Mesenteric fat pad (tissue), 1 donor: ENCODE measurements around the gene ZNF502. TPM values are rescaled to one million over a fixed set of nuclear protein-coding genes. Genes with fewer than 3 reads are reported as not detected.
A peak's percentile ranks its signal among the peaks of the same experiment; 100 is the strongest.
"Not testable (repeated sequence)": the region's sequence is repeated elsewhere in the genome, so short reads cannot be mapped to it uniquely, and the experiment has no call there.

Experiments used
- DNase-seq: peaks from one replicate; pipeline ENCODE4 v3.0.0-alpha.2; 2020; ENCODE audit warnings: low spot score
- long read RNA-seq: library from polyadenylated mRNA; unstranded; transcript quantifications from one replicate; pipeline ENCODE4 v2.0.0, GENCODE V29; 2020
- total RNA-seq: library from RNA; stranded (reverse); fragmentation: NEBNext Ultra II Directional; extraction: Animal tissue kit (Norgen Biotek cat#: 25700); gene quantifications from one replicate; pipeline ENCODE4 v1.2.1, GENCODE V29; 2021
- donor health status: DM: yes; HTN: yes; CAD: no.

ZNF502 gene
- 4.3 TPM for total RNA-seq
- long read RNA-seq, transcript ZNF502-203 (3 exons, 2,314 nt), result major isoform, 9 of 23 reads
- long read RNA-seq, partial matches to known transcripts, result 2 of 23 reads
- long read RNA-seq, other reads (novel, unspliced or antisense), result 10 of 23 reads

DNA sequence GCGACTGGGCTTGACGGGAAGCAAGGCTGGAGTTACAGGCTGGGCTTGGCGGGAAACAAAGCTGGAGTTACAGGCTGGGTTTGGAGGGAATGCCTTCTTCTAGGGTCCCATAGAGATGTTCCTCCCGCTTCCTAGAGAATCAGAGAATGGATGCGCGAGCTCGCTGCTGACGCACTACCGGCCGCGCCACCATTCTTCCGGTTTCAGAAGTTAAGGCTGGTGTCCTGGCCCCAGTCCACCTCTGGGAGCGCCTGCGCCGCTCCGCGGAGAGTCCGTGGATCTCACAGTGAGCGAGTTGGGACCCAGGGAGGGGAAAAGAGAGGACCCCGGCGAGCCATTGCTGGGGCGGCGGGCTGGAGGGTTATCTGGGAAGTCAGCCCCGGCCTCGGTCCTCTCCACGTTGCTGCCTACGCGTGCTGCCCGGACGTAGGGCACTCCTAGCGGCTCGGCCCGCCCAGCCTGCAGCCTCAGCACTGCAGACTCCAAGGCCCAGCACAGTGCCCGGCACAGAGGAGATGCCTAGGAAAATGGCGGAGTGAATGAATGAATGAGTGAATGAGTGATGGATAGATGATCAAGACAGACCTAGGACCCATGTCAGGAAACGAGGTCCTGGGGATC lies at the start of gene ZNF502:
Gene ZNF502, plus strand, starts transcription at position 206 of the 621 bp plus-strand sequence. CDS start 7,602 bp downstream, outside the sequence.
- peak; percentile 94 for DNase-seq

GRCh38 chr3:44665173-44665572 lies 47.3 kb upstream of the ZNF502 start:
- no peak for DNase-seq

DNA sequence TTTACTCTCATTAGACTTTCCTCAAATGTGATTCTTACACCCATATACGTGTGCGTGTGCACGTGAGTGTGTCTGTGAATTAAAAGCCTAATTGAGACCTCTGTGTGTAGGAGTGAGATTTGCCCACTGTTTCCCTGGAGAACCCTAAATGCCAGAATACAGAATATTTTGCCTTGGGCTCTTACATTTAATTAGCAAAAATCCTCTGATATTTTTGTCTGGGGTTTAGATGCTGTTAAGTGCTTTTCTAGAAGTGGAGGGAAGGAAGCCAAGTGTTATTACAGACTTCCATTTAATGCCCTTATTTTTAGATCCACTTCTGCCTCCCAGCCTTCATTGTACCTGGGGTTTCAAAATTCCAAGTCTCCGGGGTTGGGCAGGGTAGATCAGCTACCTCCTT lies 46.1 kb upstream of the ZNF502 start:
- DNase-seq, result no peak

DNA sequence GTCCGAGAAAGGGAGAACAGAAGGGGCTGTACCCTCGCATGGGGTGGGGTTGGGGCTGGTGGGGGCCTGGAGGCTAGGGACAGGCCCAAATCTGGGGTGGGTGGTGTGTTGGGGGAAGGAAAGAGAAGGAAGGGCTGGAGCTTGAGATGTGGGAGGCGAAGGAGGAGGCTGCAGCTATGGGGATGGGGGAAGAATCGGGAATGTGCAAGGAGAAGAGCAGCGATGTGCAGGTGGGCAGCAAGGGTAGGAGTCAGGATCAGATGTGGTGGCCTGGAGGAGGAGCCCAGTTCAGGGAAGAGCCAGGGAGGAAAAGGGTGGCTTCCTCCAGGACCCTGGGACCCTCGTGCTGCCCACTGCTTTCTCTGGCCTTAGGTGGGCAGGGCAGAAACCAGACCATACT lies 42.7 kb upstream of the ZNF502 start:
- DNase-seq, result no peak

- not testable (repeated sequence) for DNase-seq
These were observed 39.0 kb upstream of the ZNF502 start for GRCh38 chr3:44673466-44673865.

- DNase-seq, result no peak
These were observed 38.2 kb upstream of the ZNF502 start for GRCh38 chr3:44674211-44674610.

DNA sequence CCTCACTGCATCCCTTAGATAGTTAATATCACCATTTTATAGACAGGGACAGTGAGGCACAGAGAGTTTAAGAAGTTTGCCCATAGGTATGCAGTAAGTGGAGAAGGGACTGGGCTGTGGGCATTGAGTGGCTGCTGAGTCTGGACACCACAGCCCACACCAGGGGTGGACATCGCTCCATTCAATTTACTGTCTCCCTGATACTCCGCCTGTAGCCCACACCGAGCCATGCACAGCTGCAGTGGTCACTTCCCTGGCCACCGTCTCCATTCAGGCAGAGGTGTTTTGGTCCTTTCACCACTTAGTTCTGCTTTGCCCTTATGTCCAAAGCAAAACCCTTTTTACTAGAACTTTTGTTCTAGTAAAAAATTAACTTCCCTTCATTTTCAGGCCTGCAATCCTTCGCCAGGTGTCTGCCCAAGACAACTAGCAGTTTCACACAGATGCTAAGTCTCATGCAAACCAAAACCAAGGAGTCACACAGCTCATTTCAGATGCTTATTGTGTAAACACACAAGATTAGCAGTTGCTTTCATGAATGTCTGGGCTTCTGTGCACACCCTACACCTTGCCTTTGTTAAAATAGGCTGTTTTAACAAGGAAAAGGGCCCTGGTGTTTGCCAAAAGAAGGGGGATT lies 33.9 kb upstream of the ZNF502 start:
- DNase-seq, result no peak

DNA sequence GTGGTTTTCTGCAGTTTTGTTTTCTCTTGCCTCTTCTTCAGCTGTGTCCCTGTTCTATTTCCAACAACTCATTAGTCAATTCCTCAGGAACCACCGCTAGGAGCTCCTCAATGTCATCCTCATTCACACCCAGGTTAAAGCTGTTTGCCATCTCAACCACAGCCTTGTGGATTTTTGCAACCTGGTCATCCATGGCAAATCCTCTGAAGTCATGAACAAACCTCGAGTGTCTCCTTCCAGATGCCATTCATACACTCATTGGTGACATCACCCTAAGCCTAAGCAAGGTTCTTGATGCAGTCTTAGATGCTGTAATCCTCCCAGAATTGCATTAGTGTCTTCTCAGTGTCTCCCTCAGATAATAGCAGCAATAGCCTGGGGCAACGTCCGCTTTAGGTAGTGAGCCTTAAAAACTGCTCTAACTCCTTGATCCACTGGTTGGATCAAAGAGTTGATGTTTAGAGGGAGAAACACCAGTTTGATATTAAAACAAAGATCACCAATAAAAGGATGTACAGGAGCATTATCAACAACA lies 31.5 kb upstream of the ZNF502 start:
- DNase-seq, result no peak

DNA sequence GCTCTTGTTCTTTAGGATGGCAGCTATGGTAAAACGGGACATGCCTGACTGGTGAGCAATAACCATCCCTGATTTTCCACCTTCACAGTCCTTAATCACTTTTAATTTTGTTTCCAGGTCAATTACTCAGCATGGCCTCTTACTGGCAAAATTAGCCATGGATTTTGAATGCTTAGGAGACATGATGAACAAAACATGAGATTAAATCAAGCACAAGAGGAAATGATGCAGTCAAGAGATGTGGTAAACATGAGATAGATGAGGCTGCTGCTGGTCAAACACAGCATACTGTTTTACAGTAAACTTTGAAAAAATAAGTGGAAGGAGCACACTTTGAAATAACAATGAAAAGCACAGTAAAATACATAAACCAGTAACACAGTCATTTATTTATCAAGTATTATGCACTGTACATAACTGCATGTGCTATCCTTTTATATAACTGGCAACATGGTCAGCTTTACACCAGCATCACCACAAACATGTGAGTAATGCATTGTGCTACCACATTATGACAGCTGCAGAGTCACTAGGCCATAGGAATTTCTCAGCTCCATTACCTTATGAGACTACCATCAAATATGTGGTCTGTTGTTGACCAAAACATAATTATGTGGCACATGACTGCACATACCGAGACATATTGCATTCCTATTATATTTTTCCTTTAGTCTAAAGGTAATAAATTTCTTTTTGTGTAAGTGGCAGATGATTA lies 30.1 kb upstream of the ZNF502 start:
- no peak for DNase-seq

DNA sequence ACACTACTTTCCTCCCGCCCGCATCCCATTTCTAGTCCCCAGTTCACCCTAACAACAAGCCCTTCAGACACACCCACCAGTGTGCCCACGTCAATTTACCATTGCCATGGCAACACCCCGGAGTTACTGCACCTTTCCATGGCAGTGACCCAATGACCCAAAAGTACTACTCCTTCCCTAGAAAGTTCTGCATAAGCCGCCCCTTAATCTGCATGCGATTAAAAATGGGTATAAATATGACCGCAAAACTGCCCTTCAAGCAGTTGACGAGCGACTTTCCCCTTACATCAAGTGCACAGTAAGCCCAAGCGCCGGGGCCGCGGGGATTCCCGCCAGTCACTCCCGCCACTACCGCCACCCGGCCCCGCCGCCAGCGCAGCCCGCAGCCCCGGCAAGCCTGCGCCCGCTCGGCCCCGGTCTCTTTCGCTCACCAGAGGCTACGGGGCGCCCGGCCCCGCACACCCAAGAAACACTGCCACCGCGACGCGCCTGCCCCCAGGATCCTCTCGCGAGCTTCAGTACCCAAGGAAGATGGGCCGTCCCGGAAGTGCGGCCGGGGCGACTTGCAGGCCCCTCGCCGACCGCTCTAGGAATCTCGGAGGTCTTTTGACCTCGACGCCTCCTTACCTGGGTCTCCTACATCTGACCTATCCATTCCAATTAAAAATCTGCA lies 27.2 kb upstream of the ZNF502 start:
- no peak for DNase-seq

DNA sequence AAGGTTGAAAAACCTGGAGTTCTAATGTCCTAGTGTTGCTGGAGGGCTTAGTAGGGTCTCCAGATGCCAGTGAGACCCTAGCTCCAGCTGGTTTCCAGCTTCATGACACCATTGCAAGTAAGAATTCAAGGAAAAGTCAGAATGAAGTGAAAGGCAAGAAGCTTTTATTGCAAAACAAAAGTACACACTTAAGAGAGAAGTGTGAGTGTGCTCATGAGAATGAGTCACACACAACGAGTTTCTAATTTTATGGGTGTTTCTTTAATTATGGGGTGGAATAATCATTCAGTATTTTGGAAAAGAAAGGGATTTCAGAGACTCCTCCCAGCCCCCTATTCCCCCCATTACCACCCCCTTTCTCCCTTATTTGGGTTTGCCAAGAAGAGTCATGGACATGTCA lies 24.6 kb upstream of the ZNF502 start:
- no peak for DNase-seq

GRCh38 chr3:44721231-44722102 lies 9.0 kb downstream of the ZNF502 start:
- DNase-seq, result no peak

GRCh38 chr3:44722103-44722401 lies 9.6 kb downstream of the ZNF502 start:
- DNase-seq, result no peak

- DNase-seq, result peak; percentile 96
These were observed 17.0 kb downstream of the ZNF502 start, which contains the start of gene ZNF501 for GRCh38 chr3:44729384-44729910. Gene ZNF501 (plus strand): TSS chr3:44729635. CDS start chr3:44734422, 4,787 bp downstream.

DNA sequence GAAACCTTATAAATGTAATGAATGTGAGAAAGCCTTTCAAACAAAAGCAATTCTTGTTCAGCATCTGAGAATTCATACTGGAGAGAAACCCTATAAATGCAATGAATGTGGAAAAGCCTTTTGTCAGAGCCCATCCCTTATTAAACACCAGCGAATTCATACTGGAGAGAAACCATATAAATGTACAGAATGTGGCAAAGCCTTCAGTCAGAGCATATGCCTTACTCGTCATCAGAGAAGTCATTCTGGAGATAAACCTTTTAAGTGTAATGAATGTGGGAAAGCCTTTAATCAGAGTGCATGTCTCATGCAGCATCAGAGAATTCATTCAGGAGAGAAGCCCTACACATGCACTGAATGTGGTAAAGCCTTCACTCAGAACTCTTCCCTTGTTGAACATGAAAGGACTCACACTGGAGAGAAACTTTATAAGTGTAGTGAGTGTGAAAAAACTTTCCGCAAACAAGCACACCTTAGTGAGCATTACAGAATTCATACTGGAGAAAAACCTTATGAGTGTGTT lies 22.2 kb downstream of the ZNF502 start:
- DNase-seq, result no peak

DNA sequence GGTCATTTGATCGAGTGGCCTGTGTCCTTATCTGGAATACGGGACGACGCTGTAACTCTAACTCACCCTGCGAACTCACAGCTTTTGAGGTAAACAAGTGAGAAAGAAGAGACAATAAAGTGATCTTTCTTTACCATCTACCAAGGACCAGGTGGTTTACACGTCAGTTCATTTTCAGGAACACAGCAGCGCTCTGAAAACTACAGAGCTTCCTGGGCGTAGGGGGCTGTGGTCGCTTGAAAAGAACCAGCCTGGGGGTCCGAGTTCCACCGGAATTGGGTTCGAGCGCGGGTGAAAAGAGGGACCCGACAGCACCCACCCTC lies 48.6 kb downstream of the ZNF502 start:
- DNase-seq, result no peak

- peak; percentile 98 for DNase-seq
These were observed 49.1 kb downstream of the ZNF502 start, which contains the start of the genes KIAA1143 and KIF15 for GRCh38 chr3:44761424-44762169. Gene KIAA1143 (minus strand): TSS chr3:44761619. CDS start chr3:44761602, 17 bp downstream. Gene KIF15 (plus strand): TSS chr3:44761794. CDS start chr3:44761866, 72 bp downstream.

- no peak for DNase-seq
These were observed 49.8 kb downstream of the ZNF502 start for GRCh38 chr3:44762170-44762677.

GRCh38 chr3:44762690-44763089 lies 50.2 kb downstream of the ZNF502 start:
- DNase-seq, result no peak
